Naive thymus-derived CD4-positive, alpha-beta T cell (primary cell): Measurements from ENCODE around the gene IPO9. TPM values are rescaled to one million over a fixed set of nuclear protein-coding genes. Genes with fewer than 3 reads are reported as not detected.

Experiments
- ATAC-seq: fragments of 150-1000 bp; cut with Tn5 transposase; 2 replicates; pipeline ENCODE4 v1.10.0; 2021; ENCODE audit warnings: mild to moderate bottlenecking, moderate library complexity
- CTCF ChIA-PET: fragments of 350-600 bp; sonication (Branson Sonifier 250); formaldehyde crosslinking; loops from one replicate; lab custom pipeline; 2021; ENCODE audit warnings: antibody characterized with exemption; lab: Charles Lee
- POLR2A ChIA-PET: fragments of 350-600 bp; sonication (Branson Sonifier 250); formaldehyde crosslinking; loops from one replicate; lab custom pipeline; 2021; ENCODE audit warnings: antibody characterized with exemption, inconsistent platforms; lab: Charles Lee
- DNase-seq, 9 donors: peaks; one replicate each; pipeline versions ENCODE4 v3.0.0 to v3.0.0-alpha.2; 2020 to 2022; ENCODE audit warnings: mixed read lengths in 1 of 9
- H3K27ac ChIP-seq: one replicate; pipeline ENCODE4 v1.7.0; 2013; ENCODE audit warnings: mild to moderate bottlenecking, low read depth, low read length, moderate library complexity
- H3K27me3 ChIP-seq, 2 donors: one replicate each; pipeline ENCODE4 v1.7.0; 2013; ENCODE audit warnings: low read length in 2 of 2, mild to moderate bottlenecking in 2 of 2, moderate library complexity in 2 of 2; ENCODE audit not compliant: control insufficient read depth in 2 of 2, insufficient read depth in 2 of 2
- H3K36me3 ChIP-seq, 3 experiments: 1 replicate in 2 of 3; 2 replicates in 1 of 3; pipeline ENCODE4 v1.7.0; 2013; ENCODE audit warnings: low read length in 3 of 3, mild to moderate bottlenecking in 3 of 3, moderate library complexity in 1 of 3; ENCODE audit not compliant: insufficient read depth in 3 of 3, control insufficient read depth in 2 of 3
- H3K4me1 ChIP-seq, 2 donors: one replicate each; pipeline ENCODE4 v1.7.0; 2013; ENCODE audit warnings: low read length in 2 of 2, mild to moderate bottlenecking in 2 of 2, moderate library complexity in 1 of 2; ENCODE audit not compliant: control insufficient read depth in 2 of 2, insufficient read depth in 2 of 2
- H3K4me3 ChIP-seq: 2 replicates; pipeline ENCODE4 v1.7.0; 2013; ENCODE audit warnings: mild to moderate bottlenecking, low read length
- H3K9me3 ChIP-seq, 3 experiments: 1 replicate in 2 of 3; 2 replicates in 1 of 3; pipeline ENCODE4 v1.7.0; 2013; ENCODE audit warnings: low read length in 3 of 3; ENCODE audit not compliant: control insufficient read depth in 2 of 3
- H3K27ac Mint-ChIP-seq, 9 donors: one replicate each; pipeline ENCODE4 v1.8.0; 2020 to 2022; ENCODE audit warnings: mixed read lengths in 9 of 9, mild to moderate bottlenecking in 8 of 9, moderate library complexity in 5 of 9, inconsistent platforms in 2 of 9
- H3K27me3 Mint-ChIP-seq, 5 donors: one replicate each; pipeline ENCODE4 v1.8.0; 2021 to 2022; ENCODE audit warnings: mixed read lengths in 5 of 5, mild to moderate bottlenecking in 1 of 5
- H3K36me3 Mint-ChIP-seq, 5 donors: one replicate each; pipeline ENCODE4 v1.8.0; 2020 to 2022; ENCODE audit warnings: mixed read lengths in 5 of 5, mild to moderate bottlenecking in 3 of 5, inconsistent platforms in 1 of 5
- H3K4me1 Mint-ChIP-seq, 7 donors: one replicate each; pipeline ENCODE4 v1.8.0; 2020 to 2022; ENCODE audit warnings: mixed read lengths in 7 of 7, mild to moderate bottlenecking in 3 of 7, inconsistent platforms in 1 of 7
- H3K4me3 Mint-ChIP-seq, 10 donors: one replicate each; pipeline ENCODE4 v1.8.0; 2020 to 2022; ENCODE audit warnings: mild to moderate bottlenecking in 10 of 10, mixed read lengths in 10 of 10, moderate library complexity in 6 of 10, inconsistent platforms in 2 of 10
- H3K9me3 Mint-ChIP-seq, 11 donors: one replicate each; pipeline ENCODE4 v1.8.0; 2020 to 2022; ENCODE audit warnings: mixed read lengths in 11 of 11, mild to moderate bottlenecking in 4 of 11, inconsistent platforms in 1 of 11, moderate library complexity in 1 of 11
- intact Hi-C, 2 donors: fragments of 100-400 bp; cut with micrococcal nuclease; formaldehyde crosslinking; loops; one replicate each; pipeline ENCODE4 v1.15.1; 2023
- polyA plus RNA-seq, 2 donors: library from polyadenylated mRNA; unstranded; fragments of 300-500 nt; fragmentation: Illumina TruSeq; gene quantifications; one replicate each; pipeline ENCODE4 v1.2.3, GENCODE V29; 2021
- total RNA-seq, 6 experiments: library from RNA in 5 of 6; stranded (reverse) in 5 of 6; gene quantifications; 1 replicate in 5 of 6; 2 replicates in 1 of 6; pipeline ENCODE4 v1.2.3 and lab custom pipeline; 2021 to 2026

IPO9 gene
- total and polyA plus RNA-seq, 7 experiments from 2014 or later: 20.8 to 55.3 (median 29.8) TPM

GRCh38 chr1:201791051-201791778 is 37.7 kb upstream of the IPO9 start:
- Mint-ChIP-seq H3K27ac (peak overlapping the region in 2 of 9 donors; percentile 2 to 29), H3K4me1 (peaks cover 0 to 22% (median 0%) of the 10 kb centered on the region in 7 donors), H3K9me3 (no peaks in the 10 kb centered on the region), H3K4me3 (no peak overlapping the region), H3K27me3 (no peaks in the 10 kb centered on the region), H3K36me3 (peaks cover 0 to 37% (median 13%) of the 10 kb centered on the region in 5 donors)
- ChIA-PET POLR2A (interaction anchor here (0.6 kb wide), 1 partner anchor 64 kb away, joined by 4 read pairs; no protein-coding TSS in a partner anchor), CTCF (interaction anchor here (0.7 to 8.1 kb wide), 3 partner anchors 82 to 237 kb away, joined by 3 to 67 read pairs (median 45); no protein-coding TSS in a partner anchor)
- ATAC-seq (no peak), DNase-seq (no peak)
- Histone ChIP-seq H3K4me1 (no peaks in the 10 kb centered on the region), H3K27ac (no peak overlapping the region), H3K27me3 (no peaks in the 10 kb centered on the region), H3K4me3 (no peak overlapping the region), H3K9me3 (no peaks in the 10 kb centered on the region), H3K36me3 (peaks cover 0 to 4% (median 0%) of the 10 kb centered on the region in 3 experiments)
- intact Hi-C loops: loop anchor here in 1 of 2 donors (5.0 kb wide), 1 partner anchor 309 kb away; no protein-coding TSS in a partner anchor

- peak overlapping the region in 2 of 9 donors; percentile 2 to 29 for H3K27ac Mint-ChIP-seq
- H3K27me3 Mint-ChIP-seq: peaks cover 0 to 2% (median 0%) of the 10 kb centered on the region in 5 donors
- Histone ChIP-seq H3K27me3 (no peaks in the 10 kb centered on the region), H3K4me3 (no peak overlapping the region), H3K27ac (no peak overlapping the region), H3K9me3 (no peaks in the 10 kb centered on the region), H3K4me1 (no peaks in the 10 kb centered on the region), H3K36me3 (peaks cover 0 to 4% (median 0%) of the 10 kb centered on the region in 3 experiments)
- ATAC-seq: no peak
- ChIA-PET CTCF (interaction anchor here (5.7 to 8.1 kb wide), 2 partner anchors 83 to 231 kb away, joined by 45 to 67 read pairs; no protein-coding TSS in a partner anchor), POLR2A (no interaction called here)
- H3K4me1 Mint-ChIP-seq: peaks cover 0 to 22% (median 0%) of the 10 kb centered on the region in 7 donors
- no peaks in the 10 kb centered on the region for H3K9me3 Mint-ChIP-seq
- intact Hi-C loops: loop anchor here in 1 of 2 donors (5.0 kb wide), 1 partner anchor 309 kb away; no protein-coding TSS in a partner anchor
- no peak for DNase-seq
- no peak overlapping the region for H3K4me3 Mint-ChIP-seq
- H3K36me3 Mint-ChIP-seq: peaks cover 0 to 32% (median 11%) of the 10 kb centered on the region in 5 donors
Observed at GRCh38 chr1:201791779-201792173, 37.2 kb upstream of the IPO9 start.

GRCh38 chr1:201792534-201793305 is 36.2 kb upstream of the IPO9 start:
- peak overlapping the region in 1 of 9 donors; percentile 49 for H3K27ac Mint-ChIP-seq
- ChIA-PET CTCF (interaction anchor here (1.0 to 8.1 kb wide), 5 partner anchors 9 to 232 kb away, joined by 3 to 67 read pairs (median 5); no protein-coding TSS in a partner anchor), POLR2A (no interaction called here)
- no peaks in the 10 kb centered on the region for H3K27me3 ChIP-seq
- peak; percentile 67 for ATAC-seq
- no peaks in the 10 kb centered on the region for H3K4me1 ChIP-seq
- H3K4me3 ChIP-seq: no peak overlapping the region
- peak in 8 of 9 donors; percentile 12 to 48 (median 34) for DNase-seq
- intact Hi-C loops: loop anchor here (1.0 to 5.0 kb wide), 3 partner anchors 83 to 310 kb away; no protein-coding TSS in a partner anchor
- H3K27ac ChIP-seq: no peak overlapping the region
- no peaks in the 10 kb centered on the region for H3K9me3 ChIP-seq
- no peaks in the 10 kb centered on the region for H3K9me3 Mint-ChIP-seq
- H3K4me1 Mint-ChIP-seq: peaks cover 0 to 22% (median 0%) of the 10 kb centered on the region in 7 donors
- no peak overlapping the region for H3K4me3 Mint-ChIP-seq
- H3K27me3 Mint-ChIP-seq: peaks cover 0 to 4% (median 0%) of the 10 kb centered on the region in 5 donors
- peaks cover 0 to 26% (median 11%) of the 10 kb centered on the region in 5 donors for H3K36me3 Mint-ChIP-seq
- peaks cover 0 to 4% (median 0%) of the 10 kb centered on the region in 3 experiments for H3K36me3 ChIP-seq

- H3K9me3 Mint-ChIP-seq: no peaks in the 10 kb centered on the region
- no peak for DNase-seq
Observed at GRCh38 chr1:201793306-201793925, 35.5 kb upstream of the IPO9 start.

GRCh38 chr1:201795066-201795465 is 33.9 kb upstream of the IPO9 start:
- no peaks in the 10 kb centered on the region for H3K9me3 Mint-ChIP-seq
- no peak for DNase-seq
- POLR2A ChIA-PET: no interaction called here
- no peak overlapping the region for H3K27ac Mint-ChIP-seq
- no peaks in the 10 kb centered on the region for H3K27me3 ChIP-seq
- no peaks in the 10 kb centered on the region for H3K9me3 ChIP-seq
- ATAC-seq: no peak
- peaks cover 0 to 7% (median 0%) of the 10 kb centered on the region in 5 donors for H3K27me3 Mint-ChIP-seq
- no peak overlapping the region for H3K27ac ChIP-seq
- intact Hi-C loops: no loop called here
- no peak overlapping the region for H3K4me3 ChIP-seq
- peaks cover 0 to 4% (median 0%) of the 10 kb centered on the region in 3 experiments for H3K36me3 ChIP-seq
- CTCF ChIA-PET: interaction anchor here (0.7 to 8.1 kb wide), 3 partner anchors 86 to 235 kb away, joined by 3 to 67 read pairs (median 45); no protein-coding TSS in a partner anchor
- H3K4me1 ChIP-seq: no peaks in the 10 kb centered on the region
- H3K4me3 Mint-ChIP-seq: no peak overlapping the region
- peaks cover 0 to 17% (median 7%) of the 10 kb centered on the region in 5 donors for H3K36me3 Mint-ChIP-seq
- peaks cover 0 to 22% (median 0%) of the 10 kb centered on the region in 7 donors for H3K4me1 Mint-ChIP-seq

More at GRCh38 chr1:201793306-201793925, 35.5 kb upstream of the IPO9 start:
- H3K27me3 ChIP-seq: no peaks in the 10 kb centered on the region
- H3K4me3 ChIP-seq: no peak overlapping the region
- POLR2A ChIA-PET: no interaction called here
- peaks cover 0 to 7% (median 0%) of the 10 kb centered on the region in 5 donors for H3K27me3 Mint-ChIP-seq
- peaks cover 0 to 26% (median 11%) of the 10 kb centered on the region in 5 donors for H3K36me3 Mint-ChIP-seq
- H3K4me1 Mint-ChIP-seq: peaks cover 0 to 22% (median 0%) of the 10 kb centered on the region in 7 donors
- no peaks in the 10 kb centered on the region for H3K9me3 ChIP-seq
- CTCF ChIA-PET: interaction anchor here (1.0 to 8.1 kb wide), 5 partner anchors 8 to 233 kb away, joined by 3 to 67 read pairs (median 5); no protein-coding TSS in a partner anchor
- H3K36me3 ChIP-seq: peaks cover 0 to 4% (median 0%) of the 10 kb centered on the region in 3 experiments
- no peak for ATAC-seq
- H3K27ac ChIP-seq: no peak overlapping the region
- intact Hi-C loops: loop anchor here (1.0 to 5.0 kb wide), 3 partner anchors 84 to 311 kb away; no protein-coding TSS in a partner anchor
- no peaks in the 10 kb centered on the region for H3K4me1 ChIP-seq
- H3K27ac Mint-ChIP-seq: no peak overlapping the region
- H3K4me3 Mint-ChIP-seq: no peak overlapping the region

- DNase-seq (no peak), ATAC-seq (no peak)
- H3K27me3 Mint-ChIP-seq: peaks cover 0 to 7% (median 0%) of the 10 kb centered on the region in 5 donors
- CTCF ChIA-PET: no interaction called here
- no peak overlapping the region for H3K27ac Mint-ChIP-seq
- POLR2A ChIA-PET: no interaction called here
- no peak overlapping the region for H3K4me3 Mint-ChIP-seq
- H3K4me3 ChIP-seq: no peak overlapping the region
- no peak overlapping the region for H3K27ac ChIP-seq
- no peaks in the 10 kb centered on the region for H3K9me3 ChIP-seq
- no peaks in the 10 kb centered on the region for H3K4me1 ChIP-seq
- H3K27me3 ChIP-seq: no peaks in the 10 kb centered on the region
- H3K4me1 Mint-ChIP-seq: no peaks in the 10 kb centered on the region
- intact Hi-C loops: no loop called here
- H3K36me3 Mint-ChIP-seq: peaks cover 0 to 22% (median 5%) of the 10 kb centered on the region in 5 donors
- no peaks in the 10 kb centered on the region for H3K9me3 Mint-ChIP-seq
- no peaks in the 10 kb centered on the region for H3K36me3 ChIP-seq
Observed at GRCh38 chr1:201800246-201800645, 28.7 kb upstream of the IPO9 start.
